Neural progenitor cell (in vitro differentiated cells): ENCODE results near the gene LGR4. TPM values are rescaled to one million over a fixed set of nuclear protein-coding genes. Genes with fewer than 3 reads are reported as not detected.

ENCODE experiments used
- DNase-seq: peaks from one replicate; pipeline ENCODE4 v3.0.0-alpha.2; 2016; ENCODE audit warnings: low spot score
- H2AFZ ChIP-seq: fragments of 200-600 bp; sonication (generic); replicated peaks from 2 replicates; pipeline ENCODE4 v1.6.1; 2016; ENCODE audit warnings: antibody characterized with exemption
- H3F3A ChIP-seq: fragments of 200-600 bp; sonication (generic); 2 replicates; pipeline ENCODE4 v1.6.1; 2016; ENCODE audit warnings: antibody characterized with exemption, low read depth
- H3K27ac ChIP-seq: fragments of 200-600 bp; sonication (generic); 2 replicates; pipeline ENCODE4 v1.5.1; 2016; ENCODE audit warnings: mild to moderate bottlenecking
- H3K27me3 ChIP-seq: fragments of 200-600 bp; sonication (generic); 2 replicates; pipeline ENCODE4 v1.6.1; 2016; ENCODE audit warnings: mild to moderate bottlenecking, moderate library complexity
- H3K36me3 ChIP-seq: fragments of 200-600 bp; sonication (generic); 2 replicates; pipeline ENCODE4 v1.5.1; 2016
- H3K4me1 ChIP-seq: fragments of 200-600 bp; sonication (generic); 2 replicates; pipeline ENCODE4 v1.6.1; 2016; ENCODE audit warnings: mixed run types
- H3K4me2 ChIP-seq: fragments of 200-600 bp; sonication (generic); 2 replicates; pipeline ENCODE4 v1.6.1; 2016
- H3K4me3 ChIP-seq: fragments of 200-600 bp; sonication (generic); 2 replicates; pipeline ENCODE4 v1.5.1; 2016
- H3K79me2 ChIP-seq: fragments of 200-600 bp; sonication (generic); 2 replicates; pipeline ENCODE4 v1.6.1; 2016; ENCODE audit warnings: low read depth
- H3K9ac ChIP-seq: fragments of 200-600 bp; sonication (generic); 2 replicates; pipeline ENCODE4 v1.6.1; 2016
- H3K9me3 ChIP-seq: fragments of 200-600 bp; sonication (generic); 2 replicates; pipeline ENCODE4 v1.5.1; 2016; ENCODE audit warnings: low read depth
- H4K20me1 ChIP-seq: fragments of 200-600 bp; sonication (generic); 2 replicates; pipeline ENCODE4 v1.6.1; 2016; ENCODE audit warnings: low read depth
- H3K27ac Mint-ChIP-seq: 3 replicates; pipeline ENCODE4 v1.8.0; 2021; ENCODE audit warnings: mixed read lengths
- H3K27me3 Mint-ChIP-seq: 2 replicates; pipeline ENCODE4 v1.8.0; 2022; ENCODE audit warnings: low read depth, mild to moderate bottlenecking, inconsistent platforms, moderate library complexity, mixed read lengths; ENCODE audit not compliant: insufficient read depth
- H3K36me3 Mint-ChIP-seq: 3 replicates; pipeline ENCODE4 v1.8.0; 2021; ENCODE audit warnings: mixed read lengths
- H3K4me1 Mint-ChIP-seq: 3 replicates; pipeline ENCODE4 v1.8.0; 2021; ENCODE audit warnings: mixed read lengths
- H3K4me3 Mint-ChIP-seq: 3 replicates; pipeline ENCODE4 v1.8.0; 2021; ENCODE audit warnings: mild to moderate bottlenecking, moderate library complexity, mixed read lengths
- H3K9me3 Mint-ChIP-seq: 3 replicates; pipeline ENCODE4 v1.8.0; 2020; ENCODE audit warnings: mixed read lengths
- CTCF ChIP-seq: fragments of 200-600 bp; sonication (generic); IDR thresholded peaks from 2 replicates; pipeline ENCODE4 v1.5.1; 2017; ENCODE audit warnings: antibody characterized with exemption, mild to moderate bottlenecking
- EZH2 ChIP-seq: fragments of 200-600 bp; sonication (generic); IDR thresholded peaks from 2 replicates; pipeline ENCODE4 v1.6.1; 2017; ENCODE audit warnings: antibody characterized with exemption, mild to moderate bottlenecking, moderate library complexity
- EZH2phosphoT487 ChIP-seq: fragments of 200-600 bp; sonication (generic); IDR thresholded peaks from 2 replicates; pipeline ENCODE4 v1.6.1; 2017; ENCODE audit warnings: antibody characterized with exemption
- total RNA-seq: library from RNA; depleted of rRNA; stranded (reverse); fragments of >200 nt; gene quantifications from 2 replicates; pipeline ENCODE4 v1.2.3, GENCODE V29; 2015; ENCODE audit warnings: low replicate concordance

Gene LGR4
- total RNA-seq, 1 donor from 2014 or later, result 274 TPM

GRCh38 chr11:27505781-27506180, 33.2 kb upstream of the LGR4 start:
- Histone ChIP-seq H3K27me3 (no peaks in the 10 kb centered on the region), H3K79me2 (peaks cover 62% of the 10 kb centered on the region), H3K4me2 (peak overlapping the region; percentile 90), H3K9me3 (no peaks in the 10 kb centered on the region), H3K4me3 (peak overlapping the region; percentile 85), H3F3A (peaks cover 12% of the 10 kb centered on the region), H3K4me1 (peaks cover 14% of the 10 kb centered on the region), H3K9ac (peak overlapping the region; percentile 91), H4K20me1 (peaks cover 24% of the 10 kb centered on the region), H3K36me3 (peaks cover 8% of the 10 kb centered on the region), H3K27ac (no peak overlapping the region), H2AFZ (peak overlapping the region; percentile 80)
- Mint-ChIP-seq H3K4me3 (peak overlapping the region; percentile 100), H3K36me3 (peaks cover 4% of the 10 kb centered on the region), H3K27ac (peak overlapping the region; percentile 99), H3K27me3 (peaks cover 2% of the 10 kb centered on the region), H3K4me1 (peaks cover 24% of the 10 kb centered on the region), H3K9me3 (no peaks in the 10 kb centered on the region)
- TF ChIP-seq CTCF (no peak), EZH2 (no peak), EZH2phosphoT487 (no peak)
- DNase-seq, result no peak

GRCh38 chr11:27504205-27504604, 31.6 kb upstream of the LGR4 start:
- Mint-ChIP-seq H3K4me3 (peak overlapping the region; percentile 36), H3K27me3 (peaks cover 4% of the 10 kb centered on the region), H3K4me1 (peaks cover 24% of the 10 kb centered on the region), H3K36me3 (peaks cover 5% of the 10 kb centered on the region), H3K27ac (no peak overlapping the region), H3K9me3 (no peaks in the 10 kb centered on the region)
- TF ChIP-seq EZH2phosphoT487 (no peak), CTCF (no peak), EZH2 (no peak)
- H3K9ac ChIP-seq, result no peak overlapping the region
- peaks cover 62% of the 10 kb centered on the region for H3K79me2 ChIP-seq
- peak overlapping the region; percentile 90 for H3K4me2 ChIP-seq
- no peak overlapping the region for H3K4me3 ChIP-seq
- H3F3A ChIP-seq, result peaks cover 28% of the 10 kb centered on the region
- no peaks in the 10 kb centered on the region for H3K27me3 ChIP-seq
- H3K9me3 ChIP-seq, result no peaks in the 10 kb centered on the region
- no peak overlapping the region for H2AFZ ChIP-seq
- H3K4me1 ChIP-seq, result peaks cover 14% of the 10 kb centered on the region
- DNase-seq, result no peak
- H4K20me1 ChIP-seq, result peaks cover 24% of the 10 kb centered on the region
- H3K36me3 ChIP-seq, result peaks cover 13% of the 10 kb centered on the region
- no peak overlapping the region for H3K27ac ChIP-seq

GRCh38 chr11:27501100-27501499, 28.5 kb upstream of the LGR4 start:
- Histone ChIP-seq H3F3A (peaks cover 44% of the 10 kb centered on the region), H3K9me3 (no peaks in the 10 kb centered on the region), H3K4me3 (no peak overlapping the region), H4K20me1 (peaks cover 30% of the 10 kb centered on the region), H3K36me3 (peaks cover 36% of the 10 kb centered on the region), H3K79me2 (peaks cover 67% of the 10 kb centered on the region), H3K27ac (no peak overlapping the region), H3K4me1 (peaks cover 7% of the 10 kb centered on the region), H2AFZ (no peak overlapping the region), H3K9ac (no peak overlapping the region), H3K4me2 (no peak overlapping the region), H3K27me3 (no peaks in the 10 kb centered on the region)
- TF ChIP-seq CTCF, result no peak
- no peak for TF ChIP-seq EZH2
- no peak for TF ChIP-seq EZH2phosphoT487
- H3K27me3 Mint-ChIP-seq, result peaks cover 2% of the 10 kb centered on the region
- no peak overlapping the region for H3K4me3 Mint-ChIP-seq
- no peak for DNase-seq
- H3K9me3 Mint-ChIP-seq, result no peaks in the 10 kb centered on the region
- H3K4me1 Mint-ChIP-seq, result peaks cover 12% of the 10 kb centered on the region
- H3K27ac Mint-ChIP-seq, result no peak overlapping the region
- H3K36me3 Mint-ChIP-seq, result peaks cover 8% of the 10 kb centered on the region
